BJ (cell line): ENCODE data around the gene CLDN24. TPM values are rescaled to one million over a fixed set of nuclear protein-coding genes. Genes with fewer than 3 reads are reported as not detected.

Source experiments
- CTCF ChIA-PET: fragments of 350-600 bp; formaldehyde crosslinking; extraction: SDS; loops from one replicate; lab custom pipeline; 2021; ENCODE audit warnings: antibody characterized with exemption, inconsistent platforms; lab: Yijun Ruan, JAX
- POLR2A ChIA-PET: fragments of 300-600 bp; sonication (Branson Sonifier 250); formaldehyde crosslinking; extraction: SDS; loops from one replicate; lab custom pipeline; 2021; ENCODE audit warnings: antibody characterized with exemption; lab: Charles Lee
- DNase-seq: peaks from one replicate; pipeline ENCODE4 v3.0.0-alpha.2; 2011; ENCODE audit warnings: low read depth
- H3K27me3 ChIP-seq: 2 replicates; pipeline ENCODE4 v1.6.0; 2011; ENCODE audit warnings: low read length; ENCODE audit not compliant: control insufficient read depth, insufficient read depth
- H3K36me3 ChIP-seq: 2 replicates; pipeline ENCODE4 v1.5.1; 2011; ENCODE audit warnings: low read length; ENCODE audit not compliant: control insufficient read depth, insufficient read depth
- H3K4me3 ChIP-seq: 2 replicates; pipeline ENCODE4 v1.5.1; 2011; ENCODE audit warnings: low read depth, mild to moderate bottlenecking, control low read depth, low read length
- CTCF ChIP-seq: IDR thresholded peaks from 2 replicates; pipeline ENCODE4 v1.5.1; 2011; ENCODE audit warnings: low read depth, mild to moderate bottlenecking, control low read depth, inconsistent platforms, low read length, moderate library complexity; ENCODE audit not compliant: insufficient read depth
- polyA plus RNA-seq: library from polyadenylated mRNA; depleted of rRNA; stranded (reverse); fragments of >200 nt; gene quantifications from 2 replicates; pipeline ENCODE4 v1.2.3, GENCODE V29; 2011; rRNA removed

CLDN24 gene
- polyA plus RNA-seq, 1 experiment: not detected

- CTCF ChIA-PET: no interaction called here
- no peak for TF ChIP-seq CTCF
- Histone ChIP-seq H3K27me3 (no peaks in the 10 kb centered on the region), H3K4me3 (no peak overlapping the region), H3K36me3 (peaks cover 20% of the 10 kb centered on the region)
- no peak for DNase-seq
- POLR2A ChIA-PET: no interaction called here
Measured at GRCh38 chr4:183284258-183284785, 37.9 kb downstream of the CLDN24 start.

- POLR2A ChIA-PET: no interaction called here
- CTCF ChIA-PET: no interaction called here
- Histone ChIP-seq H3K36me3 (peaks cover 3% of the 10 kb centered on the region), H3K27me3 (no peaks in the 10 kb centered on the region), H3K4me3 (no peak overlapping the region)
- no peak for DNase-seq
- TF ChIP-seq CTCF: no peak
Measured at GRCh38 chr4:183276106-183276505, 46.1 kb downstream of the CLDN24 start.

GRCh38 chr4:183272384-183272783 lies 49.8 kb downstream of the CLDN24 start:
- DNase-seq: no peak
- no peak for TF ChIP-seq CTCF
- Histone ChIP-seq H3K27me3 (no peaks in the 10 kb centered on the region), H3K36me3 (peaks cover 5% of the 10 kb centered on the region), H3K4me3 (no peak overlapping the region)
- ChIA-PET POLR2A (no interaction called here), CTCF (interaction anchor here (0.6 to 1.8 kb wide), 3 partner anchors 10 to 606 kb away, joined by 3 to 5 read pairs (median 4); no protein-coding TSS in a partner anchor)

Other genes starting within 250 kb of the CLDN24 start
- gene WWC2, start 223.2 kb downstream of the CLDN24 start, polyA plus RNA-seq: 32.0 and 36.8 TPM in 2 replicates
- 0.06 and 0.07 TPM in 2 replicates for gene CLDN22, start 2.1 kb downstream of the CLDN24 start, polyA plus RNA-seq
- 9.4 and 12.0 TPM in 2 replicates for gene CDKN2AIP, start 122.2 kb upstream of the CLDN24 start, polyA plus RNA-seq
- gene ING2, start 182.6 kb upstream of the CLDN24 start, polyA plus RNA-seq: 4.4 and 8.2 TPM in 2 replicates